Measurements from ENCODE around the gene TACR2. TPM values are rescaled to one million over a fixed set of nuclear protein-coding genes. Genes with fewer than 3 reads are reported as not detected.

TACR2 gene
- total RNA-seq, 4 donors from 2014 or later: 18.9 to 241 (median 78.9) TPM

- in situ Hi-C loops (cut with MboI; ENCODE audit: low pct_ligation_motif_present in 1 of 4, low pct_unique_long_range_greater_than_20kb in 1 of 4, low sequenced_read_pairs in 3 of 4) (loop anchor here in 3 of 4 donors (10.0 to 25.0 kb wide), 3 partner anchors 94 to 227 kb away; partner anchors contain the start of gene FAM241B (in 3 of the 3)), intact Hi-C loops (cut with DNase I; ENCODE audit: low total_unique reads) (loop anchor here (5.0 kb wide), 1 partner anchor 1817 kb away; no protein-coding TSS in a partner anchor)
- Histone ChIP-seq H3K27ac (peak overlapping the region; percentile 78 to 94 (median 89)), H3K4me3 (no peak overlapping the region), H3K27me3 (no peaks in the 10 kb centered on the region), H3K4me1 (peaks cover 13 to 43% (median 24%) of the 10 kb centered on the region in 4 donors), H3K36me3 (no peaks in the 10 kb centered on the region), H3K9me3 (no peaks in the 10 kb centered on the region)
- no peak for DNase-seq
- 67 to 76% methylated on average over 1 to 9 of the region's 10 CpGs for WGBS, 2 donors (ENCODE audit: low coverage in 1 of 2)
- TF ChIP-seq POLR2AphosphoS5 (IDR thresholded peaks at IDR 0.05) (peak in 1 of 3 donors; percentile 13), EP300 (IDR thresholded peaks at IDR 0.05; ENCODE audit: low read depth) (no peak)
Measured at GRCh38 chr10:69410487-69410886, 6.2 kb downstream of the TACR2 start.

DNA sequence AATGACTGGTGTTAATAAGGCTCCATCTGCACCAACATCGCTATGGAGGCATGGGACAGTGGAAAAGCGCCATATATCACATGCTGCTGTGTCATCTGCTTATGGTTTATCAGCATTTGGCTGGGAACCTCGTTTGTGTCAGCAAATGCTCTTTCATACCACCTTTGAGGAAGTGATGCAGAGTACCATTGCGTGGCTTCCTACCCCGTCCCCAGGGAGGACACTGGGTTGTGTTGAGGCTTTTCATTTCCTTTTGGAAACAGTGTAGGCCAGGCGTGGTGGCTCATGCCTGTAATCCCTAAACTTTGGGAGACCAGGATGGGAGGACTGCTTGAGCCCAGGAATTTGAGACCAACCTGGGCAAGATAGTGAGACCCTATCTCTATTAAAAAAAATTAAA is 6.8 kb downstream of the TACR2 start:
- Histone ChIP-seq H3K27me3 (no peaks in the 10 kb centered on the region), H3K27ac (peak overlapping the region; percentile 78 to 94 (median 89)), H3K4me3 (no peak overlapping the region), H3K4me1 (peaks cover 13 to 48% (median 24%) of the 10 kb centered on the region in 4 donors), H3K9me3 (no peaks in the 10 kb centered on the region), H3K36me3 (no peaks in the 10 kb centered on the region)
- peak; percentile 40 for DNase-seq
- intact Hi-C loops (cut with DNase I; ENCODE audit: low total_unique reads): loop anchor here (5.0 kb wide), 1 partner anchor 1817 kb away; no protein-coding TSS in a partner anchor
- 60 to 65% methylated on average over 1 to 5 of the region's 6 CpGs for WGBS, 2 donors (ENCODE audit: low coverage in 1 of 2)
- in situ Hi-C loops (cut with MboI; ENCODE audit: low pct_ligation_motif_present in 1 of 4, low pct_unique_long_range_greater_than_20kb in 1 of 4, low sequenced_read_pairs in 3 of 4): loop anchor here (10.0 to 25.0 kb wide), 3 partner anchors 95 to 227 kb away; partner anchors contain the start of gene FAM241B (in 4 of the 4)
- TF ChIP-seq POLR2AphosphoS5 (IDR thresholded peaks at IDR 0.05): peak in 1 of 3 donors; percentile 43
- TF ChIP-seq EP300 (IDR thresholded peaks at IDR 0.05; ENCODE audit: low read depth): no peak

GRCh38 chr10:69409176-69409495 is 7.6 kb downstream of the TACR2 start:
- in situ Hi-C loops (cut with MboI; ENCODE audit: low pct_ligation_motif_present in 1 of 4, low pct_unique_long_range_greater_than_20kb in 1 of 4, low sequenced_read_pairs in 3 of 4): loop anchor here in 3 of 4 donors (10.0 to 25.0 kb wide), 2 partner anchors 226 to 228 kb away; partner anchors contain the start of gene FAM241B (in 3 of the 3)
- intact Hi-C loops (cut with DNase I; ENCODE audit: low total_unique reads): no loop called here
- WGBS, 2 donors (ENCODE audit: low coverage in 1 of 2): 13 to 16% methylated on average over 5 to 7 of the region's 7 CpGs

DNA sequence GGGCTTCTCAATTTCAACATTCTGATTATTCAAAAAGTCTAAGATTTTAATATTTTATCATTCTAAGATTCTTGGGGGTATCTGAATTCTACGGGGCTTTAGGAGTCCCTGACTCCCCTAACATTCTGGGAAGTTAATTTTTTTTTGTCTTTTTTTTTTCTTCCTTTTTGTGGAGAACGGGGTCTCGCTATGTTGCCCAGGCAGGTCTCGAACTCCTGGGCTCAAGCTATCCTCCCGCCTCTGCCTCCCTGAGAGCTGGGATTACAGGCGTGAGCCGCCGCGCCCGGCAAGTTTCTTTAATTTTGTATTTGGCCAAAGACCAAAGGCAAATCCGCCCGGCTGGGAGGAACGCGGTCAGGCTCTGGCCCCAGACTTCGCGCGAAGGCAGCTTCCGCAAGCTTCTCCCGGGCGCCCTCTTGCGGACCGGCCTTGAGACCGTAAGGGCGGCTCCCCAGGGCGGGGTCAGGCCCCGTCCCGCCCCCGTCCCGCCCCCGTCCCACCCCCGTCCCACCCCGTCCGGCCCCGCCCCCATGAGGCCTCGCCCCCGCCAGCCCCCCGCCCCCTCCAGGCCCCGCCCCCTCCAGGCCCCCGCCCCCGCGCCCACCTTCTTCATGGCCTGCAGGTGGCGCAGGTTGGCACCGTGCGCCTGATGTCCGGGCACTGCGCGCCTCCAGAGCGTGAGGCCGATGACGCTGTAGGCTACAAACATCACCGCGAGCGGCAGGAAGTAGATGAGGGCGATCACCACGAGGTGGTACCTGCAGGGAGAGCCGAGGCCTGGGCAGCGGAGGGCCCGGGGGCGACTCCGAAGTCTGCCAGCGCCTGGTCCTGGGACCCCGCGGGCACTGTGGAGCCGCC is 8.2 kb downstream of the TACR2 start:
- Histone ChIP-seq H3K4me3 (peak overlapping the region in 3 of 4 donors; percentile 4 to 32 (median 27)), H3K27ac (peak overlapping the region; percentile 88 to 94 (median 92)), H3K36me3 (peaks cover 0 to 4% (median 0%) of the 10 kb centered on the region in 4 donors), H3K9me3 (no peaks in the 10 kb centered on the region), H3K4me1 (peaks cover 13 to 52% (median 24%) of the 10 kb centered on the region in 4 donors), H3K27me3 (no peaks in the 10 kb centered on the region)
- intact Hi-C loops (cut with DNase I; ENCODE audit: low total_unique reads): no loop called here
- TF ChIP-seq POLR2AphosphoS5 (IDR thresholded peaks at IDR 0.05): peak; percentile 19 to 73 (median 68)
- TF ChIP-seq POLR2A (IDR thresholded peaks at IDR 0.05): peak; percentile 33
- TF ChIP-seq, protein P1, sequence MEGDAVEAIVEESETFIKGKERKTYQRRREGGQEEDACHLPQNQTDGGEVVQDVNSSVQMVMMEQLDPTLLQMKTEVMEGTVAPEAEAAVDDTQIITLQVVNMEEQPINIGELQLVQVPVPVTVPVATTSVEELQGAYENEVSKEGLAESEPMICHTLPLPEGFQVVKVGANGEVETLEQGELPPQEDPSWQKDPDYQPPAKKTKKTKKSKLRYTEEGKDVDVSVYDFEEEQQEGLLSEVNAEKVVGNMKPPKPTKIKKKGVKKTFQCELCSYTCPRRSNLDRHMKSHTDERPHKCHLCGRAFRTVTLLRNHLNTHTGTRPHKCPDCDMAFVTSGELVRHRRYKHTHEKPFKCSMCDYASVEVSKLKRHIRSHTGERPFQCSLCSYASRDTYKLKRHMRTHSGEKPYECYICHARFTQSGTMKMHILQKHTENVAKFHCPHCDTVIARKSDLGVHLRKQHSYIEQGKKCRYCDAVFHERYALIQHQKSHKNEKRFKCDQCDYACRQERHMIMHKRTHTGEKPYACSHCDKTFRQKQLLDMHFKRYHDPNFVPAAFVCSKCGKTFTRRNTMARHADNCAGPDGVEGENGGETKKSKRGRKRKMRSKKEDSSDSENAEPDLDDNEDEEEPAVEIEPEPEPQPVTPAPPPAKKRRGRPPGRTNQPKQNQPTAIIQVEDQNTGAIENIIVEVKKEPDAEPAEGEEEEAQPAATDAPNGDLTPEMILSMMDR (IDR thresholded peaks at IDR 0.05): peak; percentile 71 to 87 (median 74)
- no peak for TF ChIP-seq EP300 (IDR thresholded peaks at IDR 0.05; ENCODE audit: low read depth)
- peak; percentile 97 for DNase-seq
- in situ Hi-C loops (cut with MboI; ENCODE audit: low pct_ligation_motif_present in 1 of 4, low pct_unique_long_range_greater_than_20kb in 1 of 4, low sequenced_read_pairs in 3 of 4): loop anchor here in 3 of 4 donors (10.0 to 25.0 kb wide), 2 partner anchors 226 to 229 kb away; partner anchors contain the start of gene FAM241B (in 3 of the 3)
- 0 to 3% methylated on average over 1 to 36 of the region's 64 CpGs for WGBS, 2 donors (ENCODE audit: low coverage in 1 of 2)

More at GRCh38 chr10:69409176-69409495, 7.6 kb downstream of the TACR2 start:
- Histone ChIP-seq H3K9me3 (no peaks in the 10 kb centered on the region), H3K4me3 (peak overlapping the region in 3 of 4 donors; percentile 4 to 32 (median 27)), H3K36me3 (peaks cover 0 to 2% (median 0%) of the 10 kb centered on the region in 4 donors), H3K27me3 (no peaks in the 10 kb centered on the region), H3K27ac (peak overlapping the region; percentile 88 to 94 (median 92)), H3K4me1 (peaks cover 13 to 49% (median 24%) of the 10 kb centered on the region in 4 donors)
- no peak for TF ChIP-seq POLR2AphosphoS5 (IDR thresholded peaks at IDR 0.05)
- TF ChIP-seq, protein P1 (IDR thresholded peaks at IDR 0.05): no peak
- no peak for TF ChIP-seq POLR2A (IDR thresholded peaks at IDR 0.05)
- no peak for TF ChIP-seq EP300 (IDR thresholded peaks at IDR 0.05; ENCODE audit: low read depth)
- DNase-seq: no peak

All from transverse colon (tissue), 4 donors.